C1 segment of cervical spinal cord (tissue), 14 donors: ENCODE measurements around the gene HEPN1.
A peak's percentile ranks its signal among the peaks of the same experiment; 100 is the strongest.

Source experiments
- DNase-seq, 14 donors: peaks; one replicate each; lab custom pipeline; 2025; lab: John Stamatoyannopoulos, UW

The HEPN1 gene

GRCh38 chr11:124884869-124885479 lies 34.1 kb upstream of the HEPN1 start:
- DNase-seq = no peak

GRCh38 chr11:124886476-124886875 lies 32.6 kb upstream of the HEPN1 start:
- no peak for DNase-seq

- no peak for DNase-seq
Observed at GRCh38 chr11:124886978-124887666, 31.9 kb upstream of the HEPN1 start.

- DNase-seq = no peak
Observed at GRCh38 chr11:124887667-124888013, 31.4 kb upstream of the HEPN1 start.

- DNase-seq = no peak
Observed at GRCh38 chr11:124889191-124890091, 29.6 kb upstream of the HEPN1 start.

GRCh38 chr11:124890151-124890550 lies 28.9 kb upstream of the HEPN1 start:
- DNase-seq = no peak

- DNase-seq = no peak
Observed at GRCh38 chr11:124890683-124891372, 28.2 kb upstream of the HEPN1 start.

- no peak for DNase-seq
Observed at GRCh38 chr11:124891373-124891861, 27.6 kb upstream of the HEPN1 start.

GRCh38 chr11:124892146-124892545 lies 26.9 kb upstream of the HEPN1 start:
- DNase-seq = no peak

GRCh38 chr11:124892750-124893454 lies 26.1 kb upstream of the HEPN1 start:
- peak in 1 of 14 donors; percentile 4 for DNase-seq

- no peak for DNase-seq
Observed at GRCh38 chr11:124893781-124894401, 25.2 kb upstream of the HEPN1 start.

GRCh38 chr11:124894606-124895430 lies 24.2 kb upstream of the HEPN1 start:
- no peak for DNase-seq

GRCh38 chr11:124895471-124895971 lies 23.5 kb upstream of the HEPN1 start:
- no peak for DNase-seq

- DNase-seq = no peak
Observed at GRCh38 chr11:124896071-124896750, 22.8 kb upstream of the HEPN1 start.

GRCh38 chr11:124896821-124897391 lies 22.1 kb upstream of the HEPN1 start:
- no peak for DNase-seq

GRCh38 chr11:124897674-124898262 lies 21.3 kb upstream of the HEPN1 start, which contains the start of gene ROBO4:
Gene ROBO4, minus strand, starts transcription at chr11:124897865. Its CDS starts 70 bp downstream, at chr11:124897795.
- DNase-seq = no peak

GRCh38 chr11:124898263-124898680 lies 20.8 kb upstream of the HEPN1 start:
- DNase-seq = no peak

- peak in 9 of 14 donors; percentile 17 to 71 (median 43) for DNase-seq
Observed at GRCh38 chr11:124898711-124899110, 20.3 kb upstream of the HEPN1 start.
